Tibial artery (tissue), 4 donors: Measurements from ENCODE around the gene ATP6V0A4.

Experiments
- DNase-seq, 2 donors: peaks; one replicate each; pipeline ENCODE4 v3.0.0-alpha.2; 2019
- H3K27ac ChIP-seq, 2 donors: fragments of 200-600 bp; sonication (generic) in 1 of 2; 1 replicate in 1 of 2; 2 replicates in 1 of 2; pipeline ENCODE4 v1.5.1; 2018 to 2019; ENCODE audit warnings: mild to moderate bottlenecking in 1 of 2
- H3K27me3 ChIP-seq, 2 donors: fragments of 200-600 bp; sonication (generic) in 1 of 2; one replicate each; pipeline versions ENCODE4 v1.5.1 to v1.6.0; 2016 to 2019
- H3K36me3 ChIP-seq, 3 donors: fragments of 200-600 bp; sonication (generic) in 2 of 3; one replicate each; pipeline ENCODE4 v1.5.1; 2016 to 2019; ENCODE audit warnings: mild to moderate bottlenecking in 2 of 3
- H3K4me1 ChIP-seq, 4 donors: fragments of 200-600 bp; sonication (generic) in 2 of 4; 1 replicate in 3 of 4; 2 replicates in 1 of 4; pipeline ENCODE4 v1.5.1; 2016 to 2019
- H3K4me3 ChIP-seq, 2 donors: fragments of 200-600 bp; sonication (generic) in 1 of 2; 1 replicate in 1 of 2; 2 replicates in 1 of 2; pipeline ENCODE4 v1.5.1; 2018 to 2019; ENCODE audit warnings: mild to moderate bottlenecking in 2 of 2
- H3K9me3 ChIP-seq, 3 donors: fragments of 200-600 bp; sonication (generic) in 1 of 3; one replicate each; pipeline ENCODE4 v1.5.1; 2016 to 2019
- CTCF ChIP-seq, 2 experiments: fragments of 200-600 bp in 1 of 2; fragments of 450-650 bp in 1 of 2; IDR thresholded peaks; one replicate each; pipeline ENCODE4 v1.5.1; 2017 to 2019; ENCODE audit warnings: antibody characterized with exemption in 2 of 2, mild to moderate bottlenecking in 1 of 2, moderate library complexity in 1 of 2
- intact Hi-C: fragments of 100-400 bp; cut with DNase I; formaldehyde crosslinking; loops from one replicate; pipeline ENCODE4 v1.15.0; 2023; ENCODE audit warnings: low total_unique reads

Gene ATP6V0A4

GRCh38 chr7:138837627-138838026 lies 39.6 kb upstream of the ATP6V0A4 start:
- intact Hi-C loops, result no loop called here
- TF ChIP-seq CTCF (IDR thresholded peaks at IDR 0.05), result no peak
- DNase-seq, result no peak
- Histone ChIP-seq H3K36me3 (no peaks in the 10 kb centered on the region), H3K4me1 (no peaks in the 10 kb centered on the region), H3K27me3 (no peaks in the 10 kb centered on the region), H3K9me3 (no peaks in the 10 kb centered on the region), H3K4me3 (no peak overlapping the region), H3K27ac (no peak overlapping the region)

- no peaks in the 10 kb centered on the region for H3K36me3 ChIP-seq
- intact Hi-C loops, result no loop called here
- no peak overlapping the region for H3K27ac ChIP-seq
- no peak for TF ChIP-seq CTCF (IDR thresholded peaks at IDR 0.05)
- no peaks in the 10 kb centered on the region for H3K9me3 ChIP-seq
- H3K4me1 ChIP-seq, result no peaks in the 10 kb centered on the region
- no peak overlapping the region for H3K4me3 ChIP-seq
- no peaks in the 10 kb centered on the region for H3K27me3 ChIP-seq
- DNase-seq, result no peak
Measured at GRCh38 chr7:138835087-138835486, 37.1 kb upstream of the ATP6V0A4 start.

GRCh38 chr7:138834583-138834982 lies 36.6 kb upstream of the ATP6V0A4 start:
- TF ChIP-seq CTCF (IDR thresholded peaks at IDR 0.05), result no peak
- H3K36me3 ChIP-seq, result no peaks in the 10 kb centered on the region
- no peaks in the 10 kb centered on the region for H3K4me1 ChIP-seq
- no peaks in the 10 kb centered on the region for H3K27me3 ChIP-seq
- H3K9me3 ChIP-seq, result no peaks in the 10 kb centered on the region
- no peak overlapping the region for H3K4me3 ChIP-seq
- H3K27ac ChIP-seq, result no peak overlapping the region
- no peak for DNase-seq
- intact Hi-C loops, result no loop called here

GRCh38 chr7:138833596-138833995 lies 35.6 kb upstream of the ATP6V0A4 start:
- no peak overlapping the region for H3K27ac ChIP-seq
- no peak for DNase-seq
- H3K4me1 ChIP-seq, result no peaks in the 10 kb centered on the region
- intact Hi-C loops, result no loop called here
- H3K36me3 ChIP-seq, result no peaks in the 10 kb centered on the region
- H3K4me3 ChIP-seq, result no peak overlapping the region
- no peak for TF ChIP-seq CTCF (IDR thresholded peaks at IDR 0.05)
- H3K27me3 ChIP-seq, result no peaks in the 10 kb centered on the region
- H3K9me3 ChIP-seq, result no peaks in the 10 kb centered on the region

GRCh38 chr7:138832966-138833365 lies 35.0 kb upstream of the ATP6V0A4 start:
- no peak overlapping the region for H3K4me3 ChIP-seq
- H3K27ac ChIP-seq, result no peak overlapping the region
- H3K4me1 ChIP-seq, result no peaks in the 10 kb centered on the region
- intact Hi-C loops, result no loop called here
- H3K27me3 ChIP-seq, result no peaks in the 10 kb centered on the region
- TF ChIP-seq CTCF (IDR thresholded peaks at IDR 0.05), result no peak
- H3K36me3 ChIP-seq, result no peaks in the 10 kb centered on the region
- no peaks in the 10 kb centered on the region for H3K9me3 ChIP-seq
- DNase-seq, result no peak

- Histone ChIP-seq H3K27me3 (no peaks in the 10 kb centered on the region), H3K36me3 (no peaks in the 10 kb centered on the region), H3K9me3 (no peaks in the 10 kb centered on the region), H3K4me3 (no peak overlapping the region), H3K4me1 (no peaks in the 10 kb centered on the region), H3K27ac (no peak overlapping the region)
- no peak for DNase-seq
- no peak for TF ChIP-seq CTCF (IDR thresholded peaks at IDR 0.05)
- intact Hi-C loops, result no loop called here
Measured at GRCh38 chr7:138829335-138829734, 31.3 kb upstream of the ATP6V0A4 start.
